ENCODE results near the gene MKNK1.
A peak's percentile ranks its signal among the peaks of the same experiment; 100 is the strongest.

DNA sequence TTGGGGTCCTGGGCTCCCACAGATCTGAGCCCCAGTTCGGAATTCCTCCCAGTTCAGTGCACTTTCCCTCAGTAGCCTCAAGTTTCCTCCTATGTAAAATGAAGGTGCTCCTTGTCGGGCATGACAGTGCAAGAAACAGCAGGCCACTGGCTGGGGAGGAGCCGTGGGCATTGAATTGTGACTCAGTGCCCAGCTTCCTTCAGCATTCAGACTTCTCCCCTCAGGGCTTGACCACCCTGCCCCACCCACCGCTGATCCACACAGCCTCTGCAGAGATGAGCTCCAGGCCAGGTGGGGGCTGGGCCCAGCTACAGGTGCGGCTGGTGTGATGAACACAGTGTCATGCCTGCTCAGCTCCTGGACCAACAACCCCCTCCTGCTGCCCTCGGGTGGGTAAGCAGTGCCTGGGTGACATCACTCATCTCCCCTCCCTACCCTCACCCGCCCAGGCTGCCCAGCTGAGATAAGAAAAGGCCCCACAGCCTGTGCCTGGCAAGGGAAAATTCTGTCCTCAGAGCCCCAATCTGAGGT is 7.7 kb upstream of the MKNK1 start:
- TF ChIP-seq CTCF (optimal IDR thresholded peaks at IDR 0.05 in 1 of 3, IDR thresholded peaks at IDR 0.05 in 1 of 3, conservative IDR thresholded peaks at IDR 0.05 in 1 of 3; ENCODE audit: extremely low read depth in 1 of 3, insufficient read depth in 2 of 3, low read length in 3 of 3) (peak in 1 of 3 experiments; percentile 10), EZH2 (IDR thresholded peaks at IDR 0.05; ENCODE audit: low read length) (no peak)
